Lower leg skin (tissue), 3 donors: ENCODE results near the gene AGPS.

ENCODE experiments used
- POLR2A ChIP-seq, 2 donors: fragments of 450-650 bp; IDR thresholded peaks; one replicate each; pipeline ENCODE4 v1.6.1; 2016 to 2017; ENCODE audit warnings: antibody characterized with exemption in 2 of 2, mild to moderate bottlenecking in 1 of 2, moderate library complexity in 1 of 2
- TF ChIP-seq, protein P1 (sequence below), 3 donors: fragments of 450-650 bp; IDR thresholded peaks; one replicate each; pipeline ENCODE4 v1.5.1; 2016; ENCODE audit warnings: antibody characterized with exemption in 3 of 3, mild to moderate bottlenecking in 3 of 3, moderate library complexity in 2 of 3

GRCh38 chr2:177419274-177419673 lies 26.7 kb downstream of the AGPS start:
- TF ChIP-seq, protein P1, sequence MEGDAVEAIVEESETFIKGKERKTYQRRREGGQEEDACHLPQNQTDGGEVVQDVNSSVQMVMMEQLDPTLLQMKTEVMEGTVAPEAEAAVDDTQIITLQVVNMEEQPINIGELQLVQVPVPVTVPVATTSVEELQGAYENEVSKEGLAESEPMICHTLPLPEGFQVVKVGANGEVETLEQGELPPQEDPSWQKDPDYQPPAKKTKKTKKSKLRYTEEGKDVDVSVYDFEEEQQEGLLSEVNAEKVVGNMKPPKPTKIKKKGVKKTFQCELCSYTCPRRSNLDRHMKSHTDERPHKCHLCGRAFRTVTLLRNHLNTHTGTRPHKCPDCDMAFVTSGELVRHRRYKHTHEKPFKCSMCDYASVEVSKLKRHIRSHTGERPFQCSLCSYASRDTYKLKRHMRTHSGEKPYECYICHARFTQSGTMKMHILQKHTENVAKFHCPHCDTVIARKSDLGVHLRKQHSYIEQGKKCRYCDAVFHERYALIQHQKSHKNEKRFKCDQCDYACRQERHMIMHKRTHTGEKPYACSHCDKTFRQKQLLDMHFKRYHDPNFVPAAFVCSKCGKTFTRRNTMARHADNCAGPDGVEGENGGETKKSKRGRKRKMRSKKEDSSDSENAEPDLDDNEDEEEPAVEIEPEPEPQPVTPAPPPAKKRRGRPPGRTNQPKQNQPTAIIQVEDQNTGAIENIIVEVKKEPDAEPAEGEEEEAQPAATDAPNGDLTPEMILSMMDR (IDR thresholded peaks at IDR 0.05): no peak
- no peak for TF ChIP-seq POLR2A (IDR thresholded peaks at IDR 0.05)
